ENCODE results near the gene CRACR2A. TPM values are rescaled to one million over a fixed set of nuclear protein-coding genes. Genes with fewer than 3 reads are reported as not detected.

The CRACR2A gene
- total RNA-seq, 1 donor from 2014 or later = 4.4 TPM

DNA sequence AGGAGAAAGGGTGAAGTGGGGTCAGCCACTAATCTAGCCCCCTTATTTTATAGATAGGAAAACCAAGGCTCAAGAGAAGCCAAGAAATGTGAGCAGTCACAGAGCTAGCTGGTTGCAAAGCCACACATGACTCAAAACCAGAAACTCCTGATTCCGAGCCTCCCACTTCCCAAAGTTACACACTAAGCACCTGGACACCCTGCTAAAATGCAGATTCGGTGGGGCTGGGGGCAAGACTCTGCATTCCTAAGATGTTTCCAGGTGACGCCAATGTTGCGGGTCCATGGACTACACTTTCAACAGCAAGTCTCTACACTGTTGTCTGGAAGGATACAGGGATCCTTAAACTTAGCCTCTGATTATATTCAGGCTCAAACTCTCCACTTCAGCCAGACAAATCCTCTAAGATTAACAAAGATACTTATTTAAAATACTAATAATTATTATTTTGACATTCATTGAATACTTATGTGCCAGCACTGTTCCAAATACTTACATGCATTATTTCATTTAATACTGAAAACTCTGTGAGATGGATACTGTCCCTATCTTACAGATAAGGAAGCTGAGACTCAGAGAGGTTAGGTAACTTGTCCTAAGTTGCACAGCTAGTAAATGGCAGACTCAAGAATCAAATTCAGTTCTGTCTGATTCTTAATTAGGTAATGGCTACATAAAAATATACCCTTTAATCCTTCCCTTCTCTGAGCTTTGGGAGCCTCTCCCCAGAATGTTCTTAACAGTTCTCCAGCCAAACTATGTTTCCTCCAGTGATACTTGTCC lies 81.4 kb downstream of the CRACR2A start:
- H3K27ac ChIP-seq = no peak overlapping the region
- no peaks in the 10 kb centered on the region for H3K27me3 ChIP-seq
- intact Hi-C loops (cut with DNase I) = no loop called here
- H3K36me3 ChIP-seq = no peaks in the 10 kb centered on the region
- DNase-seq (ENCODE audit: extremely low spot score in 2 of 2) = no peak
- H3K9me3 ChIP-seq = no peaks in the 10 kb centered on the region
- H3K4me1 ChIP-seq = no peaks in the 10 kb centered on the region
- H3K4me3 ChIP-seq = no peak overlapping the region
- TF ChIP-seq POLR2A (IDR thresholded peaks at IDR 0.05) = no peak
- TF ChIP-seq POLR2AphosphoS5 (IDR thresholded peaks at IDR 0.05; ENCODE audit: insufficient read depth in 1 of 2, low read depth in 1 of 2) = no peak
- TF ChIP-seq CTCF (IDR thresholded peaks at IDR 0.05) = no peak

DNA sequence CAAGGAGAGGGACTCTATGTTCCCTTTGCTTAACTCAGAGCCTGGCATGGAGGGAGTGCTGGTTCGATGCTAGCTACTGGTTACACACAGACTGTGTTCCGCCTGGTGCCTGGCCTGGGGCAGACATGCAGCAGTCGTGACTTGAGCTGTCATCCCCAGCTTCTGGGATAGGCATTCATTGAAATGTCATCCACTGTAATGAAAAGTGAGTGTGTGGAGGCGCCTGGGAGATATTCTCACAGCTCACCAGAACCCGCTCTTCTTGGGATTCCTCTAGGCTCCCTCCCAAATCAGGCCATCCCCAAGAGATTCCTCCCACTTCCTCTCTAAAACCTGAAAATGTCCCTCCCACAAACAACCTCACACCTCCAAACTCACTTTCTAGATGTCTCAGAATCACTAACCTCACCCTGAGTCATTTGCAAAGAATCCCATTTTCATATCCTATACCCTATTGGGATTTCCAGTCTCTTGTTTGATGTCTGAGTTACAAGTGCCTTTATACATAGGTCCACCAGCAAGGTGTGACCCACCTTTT lies 82.8 kb downstream of the CRACR2A start:
- TF ChIP-seq POLR2AphosphoS5 (IDR thresholded peaks at IDR 0.05; ENCODE audit: insufficient read depth in 1 of 2, low read depth in 1 of 2) (no peak), CTCF (IDR thresholded peaks at IDR 0.05) (no peak), POLR2A (IDR thresholded peaks at IDR 0.05) (no peak)
- H3K27me3 ChIP-seq = no peaks in the 10 kb centered on the region
- H3K36me3 ChIP-seq = no peaks in the 10 kb centered on the region
- H3K9me3 ChIP-seq = no peaks in the 10 kb centered on the region
- H3K27ac ChIP-seq = no peak overlapping the region
- H3K4me3 ChIP-seq = no peak overlapping the region
- DNase-seq (ENCODE audit: extremely low spot score in 2 of 2) = peak; percentile 67 to 69
- intact Hi-C loops (cut with DNase I) = no loop called here
- H3K4me1 ChIP-seq = no peaks in the 10 kb centered on the region

DNA sequence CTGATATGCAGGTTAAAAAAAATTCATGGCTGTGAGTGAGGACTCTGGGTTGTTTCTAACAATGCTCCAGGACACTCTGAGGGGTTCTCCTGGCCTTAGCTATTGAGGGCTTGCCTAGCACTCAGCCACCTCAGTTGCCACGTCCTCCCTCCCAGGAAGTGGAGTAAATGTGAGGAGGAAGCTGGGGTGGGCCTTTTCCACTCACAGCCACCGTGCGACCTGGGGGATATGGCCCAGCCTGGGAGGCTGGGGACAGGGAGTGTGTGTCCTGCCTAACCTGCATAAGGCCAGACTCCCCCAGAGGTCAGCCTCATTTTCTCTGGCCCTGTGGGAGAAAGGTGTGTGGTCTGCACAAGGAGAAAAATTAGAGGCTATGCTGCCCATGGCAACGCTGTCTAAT lies 83.3 kb downstream of the CRACR2A start:
- no peak overlapping the region for H3K27ac ChIP-seq
- H3K27me3 ChIP-seq = no peaks in the 10 kb centered on the region
- H3K9me3 ChIP-seq = no peaks in the 10 kb centered on the region
- DNase-seq (ENCODE audit: extremely low spot score in 2 of 2) = peak; percentile 34 to 52
- no peaks in the 10 kb centered on the region for H3K4me1 ChIP-seq
- intact Hi-C loops (cut with DNase I) = no loop called here
- no peak overlapping the region for H3K4me3 ChIP-seq
- no peaks in the 10 kb centered on the region for H3K36me3 ChIP-seq
- TF ChIP-seq CTCF (IDR thresholded peaks at IDR 0.05) (no peak), POLR2A (IDR thresholded peaks at IDR 0.05) (no peak)

DNA sequence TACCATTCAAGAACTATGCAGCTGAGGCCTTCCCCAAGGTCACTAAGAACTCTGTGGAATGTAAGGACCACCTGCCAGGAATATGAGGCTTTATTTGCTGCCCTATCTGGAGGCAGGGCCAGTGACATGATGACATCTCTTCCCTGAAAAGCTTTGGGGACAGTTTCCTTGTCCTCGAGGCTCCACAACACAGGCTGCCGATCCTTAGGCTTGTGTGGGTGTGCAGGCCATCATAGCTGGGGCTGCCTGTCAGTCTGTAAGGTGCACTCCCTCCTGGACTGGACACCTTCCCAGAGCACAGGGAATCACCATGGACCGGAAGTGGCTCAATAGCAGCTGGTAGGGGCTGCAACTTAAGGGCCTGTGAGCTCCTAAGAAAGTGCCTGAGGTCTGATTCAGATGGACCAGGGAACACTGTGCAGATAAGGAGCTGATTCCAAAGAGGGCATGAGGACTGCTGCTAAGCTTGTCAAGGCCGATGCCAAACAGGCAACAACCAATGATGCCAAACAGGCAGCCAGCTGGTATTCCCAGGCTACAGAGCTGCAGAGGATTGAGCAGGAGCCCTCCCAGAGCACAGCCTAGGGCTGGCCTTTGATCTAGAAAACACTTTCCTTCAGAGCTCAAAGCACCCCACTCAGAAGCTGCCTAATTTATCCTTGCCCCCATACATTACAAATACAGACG lies 84.3 kb downstream of the CRACR2A start:
- no peaks in the 10 kb centered on the region for H3K27me3 ChIP-seq
- no peaks in the 10 kb centered on the region for H3K9me3 ChIP-seq
- H3K27ac ChIP-seq = no peak overlapping the region
- no peaks in the 10 kb centered on the region for H3K4me1 ChIP-seq
- TF ChIP-seq CTCF (IDR thresholded peaks at IDR 0.05) (no peak), POLR2AphosphoS5 (IDR thresholded peaks at IDR 0.05; ENCODE audit: insufficient read depth in 1 of 2, low read depth in 1 of 2) (no peak), POLR2A (IDR thresholded peaks at IDR 0.05) (no peak)
- intact Hi-C loops (cut with DNase I) = no loop called here
- H3K4me3 ChIP-seq = no peak overlapping the region
- H3K36me3 ChIP-seq = no peaks in the 10 kb centered on the region
- peak; percentile 81 to 92 for DNase-seq (ENCODE audit: extremely low spot score in 2 of 2)

- Histone ChIP-seq H3K4me3 (no peak overlapping the region), H3K36me3 (no peaks in the 10 kb centered on the region), H3K9me3 (no peaks in the 10 kb centered on the region), H3K27me3 (no peaks in the 10 kb centered on the region), H3K4me1 (no peaks in the 10 kb centered on the region), H3K27ac (no peak overlapping the region)
- intact Hi-C loops (cut with DNase I) = no loop called here
- DNase-seq (ENCODE audit: extremely low spot score in 2 of 2) = peak in 1 of 2 donors; percentile 34
- no peak for TF ChIP-seq POLR2A (IDR thresholded peaks at IDR 0.05)
- TF ChIP-seq POLR2AphosphoS5 (IDR thresholded peaks at IDR 0.05; ENCODE audit: insufficient read depth in 1 of 2, low read depth in 1 of 2) = no peak
- TF ChIP-seq CTCF (IDR thresholded peaks at IDR 0.05) = no peak
Observed at GRCh38 chr12:3667485-3667884, 85.4 kb downstream of the CRACR2A start.
